Breast epithelium (tissue), 4 donors: Measurements from ENCODE around the gene TMPRSS9. TPM values are rescaled to one million over a fixed set of nuclear protein-coding genes. Genes with fewer than 3 reads are reported as not detected.

Source experiments
- DNase-seq, 2 donors: peaks; one replicate each; pipeline ENCODE4 v3.0.0-alpha.2; 2019; ENCODE audit warnings: low spot score in 2 of 2
- H3K27ac ChIP-seq, 2 donors: fragments of 200-600 bp; sonication (generic) in 1 of 2; one replicate each; pipeline ENCODE4 v1.5.1; 2016 to 2019; ENCODE audit warnings: mild to moderate bottlenecking in 1 of 2
- H3K27me3 ChIP-seq, 2 donors: fragments of 200-600 bp; sonication (generic) in 1 of 2; one replicate each; pipeline versions ENCODE4 v1.5.1 to v1.6.0; 2017 to 2019; ENCODE audit warnings: control low read depth in 1 of 2, mild to moderate bottlenecking in 1 of 2
- H3K36me3 ChIP-seq: fragments of 200-600 bp; one replicate; pipeline ENCODE4 v1.5.1; 2019
- H3K4me1 ChIP-seq, 2 donors: fragments of 200-600 bp; sonication (generic); one replicate each; pipeline ENCODE4 v1.5.1; 2016 to 2019; ENCODE audit warnings: control low read depth in 1 of 2
- H3K4me3 ChIP-seq, 3 donors: fragments of 200-600 bp; sonication (generic); 1 replicate in 2 of 3; 2 replicates in 1 of 3; pipeline ENCODE4 v1.5.1; 2016 to 2019; ENCODE audit warnings: mild to moderate bottlenecking in 3 of 3, moderate library complexity in 2 of 3
- H3K9me3 ChIP-seq, 2 donors: fragments of 200-600 bp; sonication (generic) in 1 of 2; one replicate each; pipeline ENCODE4 v1.5.1; 2016 to 2019; ENCODE audit warnings: control low read depth in 1 of 2
- POLR2A ChIP-seq: fragments of 450-650 bp; IDR thresholded peaks from one replicate; pipeline ENCODE4 v1.6.1; 2016; ENCODE audit warnings: antibody characterized with exemption, mild to moderate bottlenecking, moderate library complexity
- POLR2AphosphoS5 ChIP-seq, 3 donors: sonication (generic); formaldehyde crosslinking; IDR thresholded peaks; one replicate each; pipeline ENCODE4 v1.6.1; 2017; ENCODE audit warnings: antibody characterized with exemption in 3 of 3
- intact Hi-C: fragments of 100-400 bp; cut with DNase I; formaldehyde crosslinking; loops from one replicate; pipeline ENCODE4 v1.15.1; 2023; ENCODE audit warnings: low total_unique reads
- total RNA-seq, 3 donors: library from RNA; depleted of rRNA; stranded (reverse); fragments of >200 nt; gene quantifications; one replicate each; pipeline ENCODE4 v1.1.0, GENCODE V29; 2016
- TF ChIP-seq, protein P1 (sequence below), 3 donors: fragments of 450-650 bp; IDR thresholded peaks; one replicate each; pipeline ENCODE4 v1.5.1; 2016 to 2017; ENCODE audit warnings: antibody characterized with exemption in 3 of 3, mild to moderate bottlenecking in 3 of 3, moderate library complexity in 3 of 3

TMPRSS9 gene
- total RNA-seq, 3 donors from 2014 or later = under 0.01 TPM; not detected in 2

- TF ChIP-seq, protein P1, sequence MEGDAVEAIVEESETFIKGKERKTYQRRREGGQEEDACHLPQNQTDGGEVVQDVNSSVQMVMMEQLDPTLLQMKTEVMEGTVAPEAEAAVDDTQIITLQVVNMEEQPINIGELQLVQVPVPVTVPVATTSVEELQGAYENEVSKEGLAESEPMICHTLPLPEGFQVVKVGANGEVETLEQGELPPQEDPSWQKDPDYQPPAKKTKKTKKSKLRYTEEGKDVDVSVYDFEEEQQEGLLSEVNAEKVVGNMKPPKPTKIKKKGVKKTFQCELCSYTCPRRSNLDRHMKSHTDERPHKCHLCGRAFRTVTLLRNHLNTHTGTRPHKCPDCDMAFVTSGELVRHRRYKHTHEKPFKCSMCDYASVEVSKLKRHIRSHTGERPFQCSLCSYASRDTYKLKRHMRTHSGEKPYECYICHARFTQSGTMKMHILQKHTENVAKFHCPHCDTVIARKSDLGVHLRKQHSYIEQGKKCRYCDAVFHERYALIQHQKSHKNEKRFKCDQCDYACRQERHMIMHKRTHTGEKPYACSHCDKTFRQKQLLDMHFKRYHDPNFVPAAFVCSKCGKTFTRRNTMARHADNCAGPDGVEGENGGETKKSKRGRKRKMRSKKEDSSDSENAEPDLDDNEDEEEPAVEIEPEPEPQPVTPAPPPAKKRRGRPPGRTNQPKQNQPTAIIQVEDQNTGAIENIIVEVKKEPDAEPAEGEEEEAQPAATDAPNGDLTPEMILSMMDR (IDR thresholded peaks at IDR 0.05) = no peak
- no peak for TF ChIP-seq POLR2A
- TF ChIP-seq POLR2AphosphoS5 (IDR thresholded peaks at IDR 0.05) = no peak
- Histone ChIP-seq H3K9me3 (peaks cover 0 to 5% of the 10 kb centered on the region in 2 donors), H3K4me3 (no peak overlapping the region)
Observed at GRCh38 chr19:2417881-2418406, 57.9 kb downstream of the TMPRSS9 start.

DNA sequence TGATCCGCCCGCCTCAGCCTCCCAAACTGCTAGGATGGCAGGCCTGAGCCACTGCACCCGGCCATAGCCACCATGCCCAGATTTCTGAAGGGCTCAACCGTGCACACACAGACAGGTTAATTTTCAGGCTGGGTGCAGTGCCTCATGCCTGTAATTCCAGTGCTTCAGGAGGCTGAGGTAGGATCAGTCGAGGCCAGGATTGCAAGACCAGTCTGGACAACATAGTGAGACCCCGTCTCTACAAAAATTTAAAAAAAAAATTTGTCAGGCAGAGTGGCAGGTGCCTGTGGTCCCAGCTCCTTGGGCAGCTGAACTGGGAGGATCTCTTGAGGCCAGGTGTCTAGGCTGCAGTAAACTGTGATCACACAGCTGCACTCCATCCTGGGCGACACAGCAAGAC, 59.7 kb downstream of the TMPRSS9 start:
- no peaks in the 10 kb centered on the region for H3K36me3 ChIP-seq
- intact Hi-C loops = no loop called here

More at GRCh38 chr19:2417881-2418406, 57.9 kb downstream of the TMPRSS9 start:
- Histone ChIP-seq H3K4me1 (no peaks in the 10 kb centered on the region), H3K27ac (no peak overlapping the region), H3K36me3 (no peaks in the 10 kb centered on the region), H3K27me3 (no peaks in the 10 kb centered on the region)
- intact Hi-C loops = no loop called here
- no peak for DNase-seq

DNA sequence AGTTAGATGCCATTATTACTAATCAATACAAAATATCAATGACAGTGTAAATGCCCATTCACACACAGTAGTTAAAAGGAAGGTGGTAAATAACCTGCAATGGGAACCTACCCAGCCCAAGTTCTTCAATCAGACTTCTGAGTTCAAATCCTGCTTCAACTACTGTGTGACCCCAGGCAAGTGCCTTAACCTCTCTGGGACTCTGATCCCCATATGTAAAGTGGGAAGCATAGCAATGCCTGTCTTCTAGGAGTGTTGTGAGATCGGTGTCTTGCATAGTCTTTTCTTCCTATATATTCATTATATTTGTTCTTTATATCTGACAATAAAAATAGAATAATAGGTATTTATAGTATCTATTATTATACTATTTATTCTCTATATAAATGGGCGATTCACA, 60.4 kb downstream of the TMPRSS9 start:
- DNase-seq = no peak
- H3K9me3 ChIP-seq = peaks cover 0 to 5% of the 10 kb centered on the region in 2 donors
- intact Hi-C loops = no loop called here
- TF ChIP-seq POLR2A = no peak
- no peak for TF ChIP-seq POLR2AphosphoS5 (IDR thresholded peaks at IDR 0.05)
- TF ChIP-seq, protein P1 (IDR thresholded peaks at IDR 0.05) = no peak
- no peak overlapping the region for H3K27ac ChIP-seq
- no peaks in the 10 kb centered on the region for H3K27me3 ChIP-seq
- no peaks in the 10 kb centered on the region for H3K36me3 ChIP-seq
- peaks cover 3 to 8% of the 10 kb centered on the region in 2 donors for H3K4me1 ChIP-seq
- H3K4me3 ChIP-seq = no peak overlapping the region

More for the DNA sequence above, 59.7 kb downstream of the TMPRSS9 start:
- Histone ChIP-seq H3K27me3 (no peaks in the 10 kb centered on the region), H3K9me3 (peaks cover 0 to 5% of the 10 kb centered on the region in 2 donors), H3K4me1 (peaks cover 0 to under 1% of the 10 kb centered on the region in 2 donors), H3K4me3 (no peak overlapping the region), H3K27ac (no peak overlapping the region)
- no peak for DNase-seq
- TF ChIP-seq POLR2AphosphoS5 (IDR thresholded peaks at IDR 0.05) (no peak), POLR2A (no peak)
- TF ChIP-seq, protein P1 (IDR thresholded peaks at IDR 0.05) = no peak

- Histone ChIP-seq H3K9me3 (peaks cover 0 to 1% of the 10 kb centered on the region in 2 donors), H3K27me3 (no peaks in the 10 kb centered on the region), H3K4me1 (peaks cover 16 to 18% of the 10 kb centered on the region in 2 donors), H3K4me3 (no peak overlapping the region), H3K27ac (no peak overlapping the region), H3K36me3 (no peaks in the 10 kb centered on the region)
- DNase-seq = no peak
- TF ChIP-seq, protein P1 (IDR thresholded peaks at IDR 0.05) = no peak
- TF ChIP-seq POLR2A = no peak
- intact Hi-C loops = no loop called here
Observed at GRCh38 chr19:2421581-2422306, 61.7 kb downstream of the TMPRSS9 start.
